Measurements from ENCODE around the gene NFKBIZ. TPM values are rescaled to one million over a fixed set of nuclear protein-coding genes. Genes with fewer than 3 reads are reported as not detected.

Gene NFKBIZ
- total RNA-seq, 1 donor from 2014 or later = 14.7 TPM

- H3K27me3 ChIP-seq = no peaks in the 10 kb centered on the region
- H3K4me3 Mint-ChIP-seq = no peak overlapping the region
- H3K9me3 ChIP-seq (ENCODE audit: low read depth) = no peaks in the 10 kb centered on the region
- H3K79me2 ChIP-seq (ENCODE audit: low read depth) = no peaks in the 10 kb centered on the region
- H3K9me3 Mint-ChIP-seq = no peaks in the 10 kb centered on the region
- H2AFZ ChIP-seq (replicated peaks) = no peak overlapping the region
- H3K36me3 ChIP-seq = no peaks in the 10 kb centered on the region
- no peaks in the 10 kb centered on the region for H4K20me1 ChIP-seq (ENCODE audit: low read depth)
- H3K9ac ChIP-seq = no peak overlapping the region
- DNase-seq (ENCODE audit: low spot score) = no peak
- no peak overlapping the region for H3K4me3 ChIP-seq
- peaks cover 5% of the 10 kb centered on the region for H3F3A ChIP-seq (ENCODE audit: low read depth)
- peaks cover 23% of the 10 kb centered on the region for H3K4me1 Mint-ChIP-seq
- H3K27ac ChIP-seq = no peak overlapping the region
- H3K27ac Mint-ChIP-seq = no peak overlapping the region
- no peaks in the 10 kb centered on the region for H3K36me3 Mint-ChIP-seq
- H3K4me1 ChIP-seq = peaks cover 19% of the 10 kb centered on the region
- H3K27me3 Mint-ChIP-seq (ENCODE audit: insufficient read depth, low read depth) = peaks cover 2% of the 10 kb centered on the region
- no peak overlapping the region for H3K4me2 ChIP-seq
- TF ChIP-seq EZH2 (IDR thresholded peaks at IDR 0.05) (no peak), CTCF (IDR thresholded peaks at IDR 0.05) (no peak), EZH2phosphoT487 (IDR thresholded peaks at IDR 0.05) (no peak)
Observed at GRCh38 chr3:101829874-101830273, 19.4 kb upstream of the NFKBIZ start.

GRCh38 chr3:101833446-101833974, 15.8 kb upstream of the NFKBIZ start:
- H3K36me3 Mint-ChIP-seq = no peaks in the 10 kb centered on the region

GRCh38 chr3:101835676-101836075, 13.6 kb upstream of the NFKBIZ start:
- no peaks in the 10 kb centered on the region for H3K4me1 ChIP-seq
- DNase-seq (ENCODE audit: low spot score) = no peak

More at GRCh38 chr3:101833446-101833974, 15.8 kb upstream of the NFKBIZ start:
- H3K36me3 ChIP-seq = no peaks in the 10 kb centered on the region
- Mint-ChIP-seq H3K27me3 (ENCODE audit: insufficient read depth, low read depth) (peaks cover 2% of the 10 kb centered on the region), H3K4me1 (peaks cover 12% of the 10 kb centered on the region), H3K27ac (no peak overlapping the region), H3K9me3 (no peaks in the 10 kb centered on the region), H3K4me3 (no peak overlapping the region)
- no peaks in the 10 kb centered on the region for H3F3A ChIP-seq (ENCODE audit: low read depth)
- H3K27ac ChIP-seq = no peak overlapping the region
- H3K4me2 ChIP-seq = no peak overlapping the region
- no peak for TF ChIP-seq EZH2phosphoT487 (IDR thresholded peaks at IDR 0.05)
- no peak for TF ChIP-seq EZH2 (IDR thresholded peaks at IDR 0.05)
- no peak for TF ChIP-seq CTCF (IDR thresholded peaks at IDR 0.05)
- DNase-seq (ENCODE audit: low spot score) = no peak
- H3K4me1 ChIP-seq = peaks cover 11% of the 10 kb centered on the region
- H3K9me3 ChIP-seq (ENCODE audit: low read depth) = no peaks in the 10 kb centered on the region
- H2AFZ ChIP-seq (replicated peaks) = no peak overlapping the region
- H3K79me2 ChIP-seq (ENCODE audit: low read depth) = no peaks in the 10 kb centered on the region
- H3K9ac ChIP-seq = no peak overlapping the region
- no peak overlapping the region for H3K4me3 ChIP-seq
- no peaks in the 10 kb centered on the region for H4K20me1 ChIP-seq (ENCODE audit: low read depth)
- no peaks in the 10 kb centered on the region for H3K27me3 ChIP-seq

More at GRCh38 chr3:101835676-101836075, 13.6 kb upstream of the NFKBIZ start:
- H3F3A ChIP-seq (ENCODE audit: low read depth) = no peaks in the 10 kb centered on the region
- H3K36me3 ChIP-seq = no peaks in the 10 kb centered on the region
- H3K27ac ChIP-seq = no peak overlapping the region
- H3K27me3 ChIP-seq = no peaks in the 10 kb centered on the region
- Mint-ChIP-seq H3K4me1 (no peaks in the 10 kb centered on the region), H3K36me3 (no peaks in the 10 kb centered on the region), H3K9me3 (no peaks in the 10 kb centered on the region), H3K4me3 (no peak overlapping the region), H3K27me3 (ENCODE audit: insufficient read depth, low read depth) (peaks cover 2% of the 10 kb centered on the region), H3K27ac (no peak overlapping the region)
- TF ChIP-seq EZH2phosphoT487 (IDR thresholded peaks at IDR 0.05) (no peak), CTCF (IDR thresholded peaks at IDR 0.05) (no peak), EZH2 (IDR thresholded peaks at IDR 0.05) (no peak)
- no peaks in the 10 kb centered on the region for H3K79me2 ChIP-seq (ENCODE audit: low read depth)
- no peak overlapping the region for H3K4me3 ChIP-seq
- no peak overlapping the region for H3K9ac ChIP-seq
- H3K9me3 ChIP-seq (ENCODE audit: low read depth) = no peaks in the 10 kb centered on the region
- H4K20me1 ChIP-seq (ENCODE audit: low read depth) = no peaks in the 10 kb centered on the region
- no peak overlapping the region for H3K4me2 ChIP-seq
- H2AFZ ChIP-seq (replicated peaks) = no peak overlapping the region
